Esophagus squamous epithelium (tissue), 5 donors: ENCODE results near the gene GIMAP1. TPM values are rescaled to one million over a fixed set of nuclear protein-coding genes. Genes with fewer than 3 reads are reported as not detected.

Source experiments
- DNase-seq: peaks from one replicate; lab custom pipeline; 2025; lab: John Stamatoyannopoulos, UW
- H3K27ac ChIP-seq, 4 donors: fragments of 200-600 bp; sonication (generic); one replicate each; pipeline ENCODE4 v1.5.1; 2016 to 2019; ENCODE audit warnings: mild to moderate bottlenecking in 1 of 4
- H3K27me3 ChIP-seq, 4 donors: fragments of 200-600 bp; sonication (generic); 1 replicate in 3 of 4; 2 replicates in 1 of 4; pipeline versions ENCODE4 v1.5.1 to v1.6.0; 2017 to 2021; ENCODE audit warnings: antibody characterized with exemption in 1 of 4
- H3K36me3 ChIP-seq, 3 donors: fragments of 200-600 bp; sonication (generic); one replicate each; pipeline ENCODE4 v1.5.1; 2016 to 2019
- H3K4me1 ChIP-seq, 3 donors: fragments of 200-600 bp; sonication (generic); one replicate each; pipeline ENCODE4 v1.5.1; 2017 to 2019
- H3K4me3 ChIP-seq, 4 donors: fragments of 200-600 bp; sonication (generic); 1 replicate in 3 of 4; 2 replicates in 1 of 4; pipeline ENCODE4 v1.5.1; 2016 to 2019; ENCODE audit warnings: mild to moderate bottlenecking in 2 of 4, moderate library complexity in 1 of 4
- H3K9me3 ChIP-seq, 3 donors: fragments of 200-600 bp; sonication (generic); one replicate each; pipeline ENCODE4 v1.5.1; 2016 to 2019
- POLR2A ChIP-seq, 4 donors: fragments of 450-650 bp; IDR thresholded peaks; one replicate each; pipeline ENCODE4 v1.6.1; 2017; ENCODE audit warnings: antibody characterized with exemption in 4 of 4, mild to moderate bottlenecking in 4 of 4, moderate library complexity in 3 of 4
- WGBS, 2 donors: methylation state at CpG; one replicate each; pipeline ENCODE4 v1.1.5; 2018; 5-methylcytosine and 5-hydroxymethylcytosine counted together
- intact Hi-C: fragments of 100-400 bp; cut with DNase I; formaldehyde crosslinking; loops from one replicate; pipeline ENCODE4 v1.15.0; 2022
- total RNA-seq, 4 donors: library from RNA; depleted of rRNA; stranded (reverse); fragments of >200 nt; gene quantifications; one replicate each; pipeline ENCODE4 v1.1.0, GENCODE V29; 2016
- TF ChIP-seq, protein P1 (sequence below), 6 experiments: fragments of 450-650 bp in 4 of 6; fragments of 200-600 bp in 2 of 6; sonication (generic) in 2 of 6; IDR thresholded peaks; one replicate each; pipeline ENCODE4 v1.5.1; 2016 to 2019; ENCODE audit warnings: antibody characterized with exemption in 6 of 6, mild to moderate bottlenecking in 4 of 6, moderate library complexity in 4 of 6
- donor health status: DM: yes; HTN: yes; CAD: no.

Gene GIMAP1
- total RNA-seq, 4 donors from 2014 or later = 0.97 to 9.3 (median 4.8) TPM

GRCh38 chr7:150742286-150742968 is 26.0 kb downstream of the GIMAP1 start:
- no peaks in the 10 kb centered on the region for H3K9me3 ChIP-seq
- DNase-seq = no peak
- peaks cover 0 to 34% (median 7%) of the 10 kb centered on the region in 3 donors for H3K4me1 ChIP-seq
- WGBS, 2 donors = 76 to 86% methylated on average over 10 to 11 of the region's 14 CpGs
- H3K4me3 ChIP-seq = peak overlapping the region in 2 of 4 donors; percentile 3 to 34
- no peak for TF ChIP-seq POLR2A (IDR thresholded peaks at IDR 0.05)
- intact Hi-C loops = no loop called here
- H3K36me3 ChIP-seq = peaks cover 0 to 18% (median 0%) of the 10 kb centered on the region in 3 donors
- peak overlapping the region in 1 of 4 donors; percentile 28 for H3K27ac ChIP-seq
- no peaks in the 10 kb centered on the region for H3K27me3 ChIP-seq

DNA sequence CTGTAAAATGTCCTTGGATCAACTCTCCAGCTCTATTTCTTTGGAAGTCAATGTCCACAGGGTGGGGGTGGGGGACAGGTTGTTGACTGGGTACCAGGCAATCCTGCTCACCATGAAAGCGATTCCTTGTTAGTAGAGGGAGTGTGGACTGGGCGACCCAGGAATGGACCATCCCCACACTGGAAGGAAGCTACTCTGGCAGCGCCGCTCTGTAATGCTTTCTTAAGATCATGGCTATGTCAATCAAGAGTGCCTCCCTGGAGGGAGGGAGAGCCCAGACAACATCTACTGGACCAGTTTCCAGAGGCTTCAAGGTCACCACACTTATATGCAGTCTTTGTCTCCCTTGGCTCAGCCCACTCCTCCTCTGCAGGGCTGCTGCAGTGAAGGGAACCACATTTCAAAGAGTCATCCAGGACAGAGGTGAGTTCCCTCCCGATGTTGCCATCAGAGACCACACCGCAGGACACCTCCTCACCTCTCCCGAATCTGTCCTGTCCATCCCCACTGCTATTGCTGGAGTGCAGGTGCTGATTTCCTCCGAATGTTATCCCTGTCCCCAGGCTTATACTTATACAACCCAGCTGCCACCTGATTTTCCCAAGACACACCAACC is 27.7 kb downstream of the GIMAP1 start:
- H3K4me3 ChIP-seq = no peak overlapping the region
- 80 to 81% methylated on average over 5 to 8 of the region's 8 CpGs for WGBS, 2 donors

GRCh38 chr7:150745086-150745485 is 28.7 kb downstream of the GIMAP1 start:
- Histone ChIP-seq H3K9me3 (no peaks in the 10 kb centered on the region), H3K4me1 (peaks cover 0 to 34% (median 7%) of the 10 kb centered on the region in 3 donors), H3K27me3 (no peaks in the 10 kb centered on the region), H3K36me3 (peaks cover 0 to 18% (median 0%) of the 10 kb centered on the region in 3 donors), H3K27ac (no peak overlapping the region), H3K4me3 (no peak overlapping the region)
- TF ChIP-seq POLR2A (IDR thresholded peaks at IDR 0.05) = no peak
- TF ChIP-seq, protein P1, sequence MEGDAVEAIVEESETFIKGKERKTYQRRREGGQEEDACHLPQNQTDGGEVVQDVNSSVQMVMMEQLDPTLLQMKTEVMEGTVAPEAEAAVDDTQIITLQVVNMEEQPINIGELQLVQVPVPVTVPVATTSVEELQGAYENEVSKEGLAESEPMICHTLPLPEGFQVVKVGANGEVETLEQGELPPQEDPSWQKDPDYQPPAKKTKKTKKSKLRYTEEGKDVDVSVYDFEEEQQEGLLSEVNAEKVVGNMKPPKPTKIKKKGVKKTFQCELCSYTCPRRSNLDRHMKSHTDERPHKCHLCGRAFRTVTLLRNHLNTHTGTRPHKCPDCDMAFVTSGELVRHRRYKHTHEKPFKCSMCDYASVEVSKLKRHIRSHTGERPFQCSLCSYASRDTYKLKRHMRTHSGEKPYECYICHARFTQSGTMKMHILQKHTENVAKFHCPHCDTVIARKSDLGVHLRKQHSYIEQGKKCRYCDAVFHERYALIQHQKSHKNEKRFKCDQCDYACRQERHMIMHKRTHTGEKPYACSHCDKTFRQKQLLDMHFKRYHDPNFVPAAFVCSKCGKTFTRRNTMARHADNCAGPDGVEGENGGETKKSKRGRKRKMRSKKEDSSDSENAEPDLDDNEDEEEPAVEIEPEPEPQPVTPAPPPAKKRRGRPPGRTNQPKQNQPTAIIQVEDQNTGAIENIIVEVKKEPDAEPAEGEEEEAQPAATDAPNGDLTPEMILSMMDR (IDR thresholded peaks at IDR 0.05) = no peak
- DNase-seq = no peak
- intact Hi-C loops = no loop called here
- whole genome bisulfite sequencing, 2 donors = 70 to 75% methylated on average over 4 of the region's 5 CpGs

More for the DNA sequence above, 27.7 kb downstream of the GIMAP1 start:
- H3K27me3 ChIP-seq = no peaks in the 10 kb centered on the region
- intact Hi-C loops = no loop called here
- peaks cover 0 to 18% (median 0%) of the 10 kb centered on the region in 3 donors for H3K36me3 ChIP-seq
- peaks cover 0 to 34% (median 7%) of the 10 kb centered on the region in 3 donors for H3K4me1 ChIP-seq
- DNase-seq = no peak
- H3K27ac ChIP-seq = no peak overlapping the region
- TF ChIP-seq, protein P1 (IDR thresholded peaks at IDR 0.05) = no peak
- TF ChIP-seq POLR2A (IDR thresholded peaks at IDR 0.05) = no peak
- no peaks in the 10 kb centered on the region for H3K9me3 ChIP-seq

- H3K4me1 ChIP-seq = peaks cover 0 to 34% (median 7%) of the 10 kb centered on the region in 3 donors
- H3K4me3 ChIP-seq = no peak overlapping the region
- no peak overlapping the region for H3K27ac ChIP-seq
- TF ChIP-seq POLR2A (IDR thresholded peaks at IDR 0.05) = no peak
- TF ChIP-seq, protein P1 (IDR thresholded peaks at IDR 0.05) = no peak
- DNase-seq = no peak
- H3K9me3 ChIP-seq = no peaks in the 10 kb centered on the region
- 47 to 59% methylated on average over 3 of the region's 3 CpGs for WGBS, 2 donors
- H3K27me3 ChIP-seq = no peaks in the 10 kb centered on the region
- intact Hi-C loops = no loop called here
- H3K36me3 ChIP-seq = peaks cover 0 to 18% (median 0%) of the 10 kb centered on the region in 3 donors
Measured at GRCh38 chr7:150745876-150746275, 29.5 kb downstream of the GIMAP1 start.

DNA sequence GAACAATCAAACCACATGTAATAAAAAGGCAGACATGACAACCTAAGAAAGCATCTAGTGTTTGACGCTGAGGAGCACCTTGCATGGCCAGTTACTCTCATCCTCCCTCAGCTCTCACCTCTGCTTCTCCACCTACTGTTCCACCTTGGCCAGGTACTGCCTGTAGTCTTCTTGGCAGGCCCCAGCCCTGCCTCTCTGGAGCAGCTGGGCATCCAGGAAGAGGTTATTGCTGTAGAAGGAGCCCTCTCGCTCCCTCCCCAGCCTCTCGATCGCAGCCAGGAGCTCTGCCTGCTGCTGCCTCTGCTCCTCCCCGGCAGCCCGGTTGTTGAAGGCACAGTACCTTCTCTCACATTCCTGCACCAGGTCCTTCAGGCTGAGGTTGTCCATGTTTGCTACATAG is 30.5 kb downstream of the GIMAP1 start:
- 91 to 96% methylated on average over 4 to 5 of the region's 6 CpGs for WGBS, 2 donors
- no peak overlapping the region for H3K4me3 ChIP-seq
- TF ChIP-seq, protein P1 (IDR thresholded peaks at IDR 0.05) = no peak
- no peak for TF ChIP-seq POLR2A (IDR thresholded peaks at IDR 0.05)
- H3K27me3 ChIP-seq = no peaks in the 10 kb centered on the region
- no peak for DNase-seq
- intact Hi-C loops = no loop called here
- no peaks in the 10 kb centered on the region for H3K9me3 ChIP-seq
- peaks cover 0 to 10% (median 0%) of the 10 kb centered on the region in 3 donors for H3K36me3 ChIP-seq
- no peak overlapping the region for H3K27ac ChIP-seq
- H3K4me1 ChIP-seq = peaks cover 0 to 24% (median 7%) of the 10 kb centered on the region in 3 donors
